D721Med (cell line): Measurements from ENCODE around the gene CPNE1.

Experiments used
- DNase-seq: peaks from one replicate; pipeline ENCODE4 v3.0.0; 2011; ENCODE audit warnings: low spot score; ENCODE audit not compliant: insufficient read length
- FAIRE-seq: peaks from 2 replicates; lab custom pipeline; 2011; peaks lifted over from hg19 to GRCh38; lab: Jason Lieb, UNC
- TF ChIP-seq, protein P1 (sequence below): IDR thresholded peaks from 2 replicates; pipeline ENCODE4 v1.5.1; 2012; ENCODE audit warnings: mild to moderate bottlenecking, control low read depth; ENCODE audit not compliant: insufficient read depth; ENCODE audit errors: missing control alignments

The CPNE1 gene

DNA sequence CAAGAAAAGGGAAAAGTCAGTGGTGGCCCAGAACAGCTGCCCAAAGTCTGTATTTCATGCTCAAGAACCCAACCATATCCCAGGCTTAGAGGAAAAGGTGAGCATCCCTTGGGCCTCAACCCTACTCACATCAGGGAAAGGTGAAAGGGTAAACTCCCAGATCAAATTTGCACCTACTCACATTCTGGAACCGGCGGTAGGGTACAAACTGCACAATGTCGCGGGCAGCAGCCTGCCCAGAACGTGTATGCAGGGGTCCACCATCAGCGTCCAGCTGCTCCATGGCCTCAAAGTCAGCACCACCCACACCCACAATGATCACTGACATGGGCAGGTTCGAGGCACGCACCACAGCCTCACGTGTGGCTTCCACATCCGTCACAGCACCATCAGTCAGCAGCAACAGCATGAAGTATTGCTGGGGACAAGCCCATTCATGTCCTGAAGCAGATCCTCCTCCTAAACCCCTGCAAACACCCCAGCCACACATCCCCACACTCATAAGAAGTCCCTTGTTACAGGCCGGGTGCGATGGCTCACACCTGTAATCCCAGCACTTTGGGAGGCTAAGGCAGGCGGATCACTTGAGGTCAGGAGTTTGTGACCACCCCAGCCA, 38.2 kb downstream of the CPNE1 start:
- no peak for FAIRE-seq
- no peak for DNase-seq
- TF ChIP-seq, protein P1, sequence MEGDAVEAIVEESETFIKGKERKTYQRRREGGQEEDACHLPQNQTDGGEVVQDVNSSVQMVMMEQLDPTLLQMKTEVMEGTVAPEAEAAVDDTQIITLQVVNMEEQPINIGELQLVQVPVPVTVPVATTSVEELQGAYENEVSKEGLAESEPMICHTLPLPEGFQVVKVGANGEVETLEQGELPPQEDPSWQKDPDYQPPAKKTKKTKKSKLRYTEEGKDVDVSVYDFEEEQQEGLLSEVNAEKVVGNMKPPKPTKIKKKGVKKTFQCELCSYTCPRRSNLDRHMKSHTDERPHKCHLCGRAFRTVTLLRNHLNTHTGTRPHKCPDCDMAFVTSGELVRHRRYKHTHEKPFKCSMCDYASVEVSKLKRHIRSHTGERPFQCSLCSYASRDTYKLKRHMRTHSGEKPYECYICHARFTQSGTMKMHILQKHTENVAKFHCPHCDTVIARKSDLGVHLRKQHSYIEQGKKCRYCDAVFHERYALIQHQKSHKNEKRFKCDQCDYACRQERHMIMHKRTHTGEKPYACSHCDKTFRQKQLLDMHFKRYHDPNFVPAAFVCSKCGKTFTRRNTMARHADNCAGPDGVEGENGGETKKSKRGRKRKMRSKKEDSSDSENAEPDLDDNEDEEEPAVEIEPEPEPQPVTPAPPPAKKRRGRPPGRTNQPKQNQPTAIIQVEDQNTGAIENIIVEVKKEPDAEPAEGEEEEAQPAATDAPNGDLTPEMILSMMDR: no peak

DNA sequence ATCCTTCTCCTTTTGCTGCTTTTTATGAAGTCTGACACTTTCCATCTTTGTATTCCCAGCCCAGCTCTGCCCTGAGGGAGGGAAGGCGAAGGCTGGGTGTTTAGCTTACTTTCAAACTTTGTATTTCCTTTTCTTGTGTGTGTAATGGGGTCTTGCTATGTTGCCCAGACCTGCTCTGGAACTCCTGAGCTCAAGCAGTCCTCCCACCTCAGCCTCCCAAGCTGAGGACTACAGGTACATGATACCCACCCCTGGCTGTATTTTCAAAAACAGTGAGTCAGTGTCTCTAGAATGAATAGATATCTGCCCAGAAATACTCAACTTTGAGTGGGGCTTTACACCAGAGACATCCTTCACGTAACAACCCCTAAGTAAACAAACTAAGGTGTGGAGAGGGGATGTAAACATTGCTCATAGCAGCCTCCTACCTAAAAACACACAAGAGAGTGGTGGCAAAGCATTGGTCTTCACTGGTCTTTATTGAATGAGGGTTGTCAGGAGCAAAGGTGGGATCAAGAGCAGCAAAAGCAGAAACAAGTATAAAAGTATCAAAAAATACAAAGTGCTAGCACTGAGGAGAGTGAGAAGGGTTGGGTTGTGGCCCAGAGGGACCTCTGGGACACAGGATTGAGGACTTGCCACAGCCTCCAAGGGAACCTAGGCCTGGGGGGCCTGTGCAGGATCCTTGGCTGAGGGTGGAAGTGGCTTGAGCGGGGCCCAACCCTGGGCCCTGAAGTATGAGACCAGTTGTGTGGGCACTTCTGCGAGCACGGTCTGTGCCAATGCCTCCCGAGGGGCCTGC, 38.9 kb downstream of the CPNE1 start:
- FAIRE-seq (no peak), DNase-seq (no peak)
- TF ChIP-seq, protein P1: no peak

DNA sequence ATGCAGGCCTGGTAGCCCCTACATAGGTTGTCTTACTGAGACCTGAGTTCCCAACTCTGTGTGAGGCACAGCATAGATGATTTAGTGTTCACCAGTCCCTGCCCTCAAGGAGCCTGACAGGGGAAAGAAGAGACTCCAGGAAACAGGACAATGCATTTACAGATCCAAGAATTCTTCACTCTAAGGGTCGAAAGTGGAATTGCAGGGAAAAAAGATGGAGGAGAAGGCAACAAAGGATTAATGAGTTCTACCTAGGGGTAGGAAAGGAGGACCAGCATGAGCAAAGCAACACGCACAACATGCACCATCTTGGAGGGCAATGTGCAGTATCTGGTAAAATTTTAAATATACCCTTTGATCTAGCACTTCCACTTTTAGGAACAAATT, 43.1 kb downstream of the CPNE1 start:
- FAIRE-seq (no peak), DNase-seq (no peak)
- TF ChIP-seq, protein P1: no peak

DNA sequence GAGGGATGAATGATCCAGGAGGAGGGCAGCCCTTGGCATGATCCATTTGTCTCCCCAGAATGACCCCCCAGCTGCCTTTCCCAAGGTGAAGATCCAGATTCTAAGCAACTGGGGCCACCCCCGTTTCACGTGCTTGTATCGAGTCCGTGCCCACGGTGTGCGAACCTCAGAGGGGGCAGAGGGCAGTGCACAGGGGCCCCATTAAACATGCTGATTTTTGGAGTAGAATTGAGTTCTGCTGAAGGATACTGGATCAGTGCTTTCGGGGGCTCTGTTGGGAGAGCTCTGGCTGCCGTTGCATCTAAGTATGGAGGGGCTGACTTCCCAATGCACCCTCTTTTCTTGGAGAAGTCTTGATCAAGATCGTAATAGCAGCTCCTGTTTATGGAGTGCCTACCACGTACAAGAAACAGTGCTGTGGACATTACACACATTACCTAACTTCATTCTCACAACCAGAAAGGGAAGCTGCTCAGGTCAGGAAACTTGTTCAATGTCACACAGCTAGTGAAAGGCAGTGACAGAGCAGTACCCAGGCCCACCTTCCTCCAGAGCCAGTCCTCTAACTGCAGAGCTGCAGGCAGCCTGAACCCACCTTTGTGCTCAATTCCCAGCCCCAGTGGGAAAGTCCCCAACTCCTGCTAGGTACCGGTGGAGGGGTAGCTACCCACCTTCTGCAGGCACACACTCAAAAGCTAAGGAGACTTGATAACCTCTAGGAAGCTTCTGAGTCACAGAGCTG, 43.7 kb downstream of the CPNE1 start:
- TF ChIP-seq, protein P1: no peak
- FAIRE-seq (no peak), DNase-seq (no peak)

DNA sequence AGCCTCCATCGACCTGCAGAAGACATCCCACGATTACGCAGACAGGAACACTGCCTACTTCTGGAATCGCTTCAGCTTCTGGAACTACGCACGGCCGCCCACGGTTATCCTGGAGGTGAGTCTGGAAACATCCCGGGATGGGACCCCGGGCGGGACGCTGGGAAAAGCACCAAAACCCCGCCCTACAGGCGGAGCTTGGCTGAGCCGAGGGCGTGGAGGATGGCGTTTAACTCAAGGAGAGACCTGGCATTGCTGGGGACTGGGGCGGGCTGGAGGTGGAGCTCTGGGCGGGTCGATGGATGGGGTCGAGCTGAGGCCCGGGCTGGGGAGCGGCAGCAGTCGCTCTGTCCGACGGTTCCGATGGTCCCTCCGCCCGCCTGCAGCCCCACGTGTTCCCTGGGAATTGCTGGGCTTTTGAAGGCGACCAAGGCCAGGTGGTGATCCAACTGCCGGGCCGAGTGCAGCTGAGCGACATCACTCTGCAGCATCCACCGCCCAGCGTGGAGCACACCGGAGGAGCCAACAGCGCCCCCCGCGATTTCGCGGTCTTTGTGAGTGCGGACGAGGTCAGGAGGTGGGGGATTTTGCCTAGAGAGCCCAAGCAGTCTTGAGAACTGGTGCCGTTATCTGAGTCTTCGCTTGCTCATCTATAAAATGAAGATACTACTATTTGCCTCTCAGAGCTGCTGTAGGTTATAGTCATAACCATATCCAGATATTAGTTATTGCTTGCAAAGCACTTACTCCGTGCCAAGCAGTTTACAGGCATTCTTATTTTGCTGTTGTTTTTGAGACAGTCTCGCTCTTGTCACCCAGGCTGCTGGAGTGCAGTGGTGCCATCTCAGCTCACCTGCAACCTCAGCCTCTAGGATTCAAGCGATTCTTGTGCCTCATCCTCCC, 45.3 kb downstream of the CPNE1 start:
- TF ChIP-seq, protein P1: peak; percentile 59
- peak; percentile 84 for DNase-seq
- FAIRE-seq: no peak

DNA sequence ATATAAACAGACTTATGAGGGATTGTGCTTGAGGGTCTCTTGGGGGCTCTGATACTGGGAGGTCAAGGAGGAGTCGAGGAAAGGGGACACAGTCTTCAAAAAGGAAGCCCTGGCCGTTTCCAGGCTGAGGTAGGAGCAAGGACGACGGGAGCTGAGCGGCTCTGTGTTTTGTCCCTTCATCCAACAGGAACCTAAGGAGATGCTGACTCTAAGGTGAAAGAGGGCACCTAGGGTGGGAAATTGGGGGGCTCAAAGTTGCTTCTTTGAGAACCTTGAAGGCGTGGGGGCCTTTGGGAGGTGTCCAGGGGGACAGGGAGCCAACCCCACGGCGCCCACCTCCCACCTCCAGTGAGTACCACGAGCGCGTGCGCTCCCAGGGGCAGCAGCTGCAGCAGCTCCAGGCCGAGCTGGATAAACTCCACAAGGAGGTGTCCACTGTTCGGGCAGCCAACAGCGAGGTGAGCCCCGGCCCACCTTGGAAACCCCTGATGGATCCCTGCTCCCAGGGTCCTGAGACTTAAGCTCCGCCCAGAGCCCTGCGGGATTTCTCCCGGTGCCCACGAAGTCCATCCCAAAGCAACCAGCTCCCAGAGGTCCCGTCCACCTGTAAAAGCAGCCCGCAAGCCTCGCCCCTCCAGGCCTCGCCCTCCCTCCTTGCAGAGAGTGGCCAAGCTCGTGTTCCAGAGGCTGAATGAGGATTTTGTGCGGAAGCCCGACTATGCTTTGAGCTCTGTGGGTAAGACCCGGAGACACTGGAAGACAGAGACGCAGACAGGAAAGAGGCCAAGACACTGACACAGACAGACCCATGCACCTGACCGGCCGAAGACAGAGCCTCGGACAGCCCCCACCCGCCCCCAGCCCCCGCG, 46.2 kb downstream of the CPNE1 start:
- FAIRE-seq (no peak), DNase-seq (no peak)

More for the DNA sequence above, 46.2 kb downstream of the CPNE1 start:
- TF ChIP-seq, protein P1: no peak
